Measurements from ENCODE around the gene CIAO1.

- no peak for TF ChIP-seq POLR2A (IDR thresholded peaks at IDR 0.05)
- TF ChIP-seq CTCF (IDR thresholded peaks at IDR 0.05) = no peak
Measured at GRCh38 chr2:96239091-96239490, 26.9 kb upstream of the CIAO1 start.

All from adrenal gland (tissue), 5 donors.